WTC11 (cell line): Measurements from ENCODE around the gene HDAC10. TPM values are rescaled to one million over a fixed set of nuclear protein-coding genes. Genes with fewer than 3 reads are reported as not detected.

Experiments
- ATAC-seq: fragments of 200-7000 bp; cut with Tn5 transposase; 2 replicates; pipeline ENCODE4 v1.10.0; 2021; ENCODE audit warnings: mild to moderate bottlenecking, moderate library complexity
- CTCF ChIA-PET: fragments of 300-600 bp; sonication (Branson Sonifier 250); formaldehyde crosslinking; loops from one replicate; lab custom pipeline; 2021; ENCODE audit warnings: antibody characterized with exemption; lab: Charles Lee
- POLR2A ChIA-PET: fragments of 350-600 bp; sonication (Branson Sonifier 250); formaldehyde crosslinking; loops from one replicate; lab custom pipeline; 2021; ENCODE audit warnings: antibody characterized with exemption; lab: Charles Lee
- DNase-seq: peaks from one replicate; pipeline ENCODE4 v3.0.0; 2021; ENCODE audit warnings: low spot score
- H3K27ac Mint-ChIP-seq: 2 replicates; pipeline ENCODE4 v1.8.0; 2021; ENCODE audit warnings: mixed read lengths
- H3K27me3 Mint-ChIP-seq: 2 replicates; pipeline ENCODE4 v1.8.0; 2021; ENCODE audit warnings: low read depth, mild to moderate bottlenecking, moderate library complexity, mixed read lengths
- H3K36me3 Mint-ChIP-seq: 2 replicates; pipeline ENCODE4 v1.8.0; 2021; ENCODE audit warnings: mixed read lengths
- H3K4me1 Mint-ChIP-seq: 2 replicates; pipeline ENCODE4 v1.8.0; 2022; ENCODE audit warnings: mixed read lengths
- H3K4me3 Mint-ChIP-seq: 2 replicates; pipeline ENCODE4 v1.8.0; 2021; ENCODE audit warnings: mild to moderate bottlenecking, moderate library complexity, mixed read lengths
- H3K9me3 Mint-ChIP-seq: 2 replicates; pipeline ENCODE4 v1.8.0; 2021; ENCODE audit warnings: mixed read lengths
- AFF4 ChIP-seq: sonication (generic); formaldehyde crosslinking; IDR thresholded peaks from 2 replicates; pipeline ENCODE4 v1.8.1; 2023; ENCODE audit warnings: mild to moderate bottlenecking, missing genetic modification reagents, borderline replicate concordance
- ARID4B ChIP-seq: sonication (generic); formaldehyde crosslinking; IDR thresholded peaks from 2 replicates; pipeline ENCODE4 v1.8.0; 2023; ENCODE audit warnings: missing genetic modification reagents, mild to moderate bottlenecking, borderline replicate concordance
- CBFB ChIP-seq: sonication (generic); formaldehyde crosslinking; IDR thresholded peaks from 2 replicates; pipeline ENCODE4 v1.8.1; 2022; ENCODE audit warnings: mild to moderate bottlenecking, low read depth, missing genetic modification reagents
- CDX4 ChIP-seq: fragments of 250-450 bp; sonication (Bioruptor Pico); IDR thresholded peaks from 2 replicates; pipeline ENCODE4 v1.9.0; 2021; ENCODE audit warnings: moderate library complexity, mild to moderate bottlenecking, inconsistent platforms, borderline replicate concordance
- ELF4 ChIP-seq: sonication (generic); formaldehyde crosslinking; IDR thresholded peaks from 2 replicates; pipeline ENCODE4 v1.8.1; 2022; ENCODE audit warnings: low read depth, mild to moderate bottlenecking, moderate library complexity, missing genetic modification reagents
- ESRRA ChIP-seq: sonication (generic); formaldehyde crosslinking; IDR thresholded peaks from 2 replicates; pipeline ENCODE4 v1.8.1; 2022; ENCODE audit warnings: mild to moderate bottlenecking, missing genetic modification reagents, borderline replicate concordance
- ETV6 ChIP-seq: sonication (generic); formaldehyde crosslinking; IDR thresholded peaks from 2 replicates; pipeline ENCODE4 v1.8.1; 2022; ENCODE audit warnings: mild to moderate bottlenecking, missing genetic modification reagents
- FOXJ3 ChIP-seq: sonication (generic); formaldehyde crosslinking; IDR thresholded peaks from 2 replicates; pipeline ENCODE4 v1.9.0; 2021; ENCODE audit warnings: missing genetic modification reagents, mild to moderate bottlenecking, borderline replicate concordance
- MXD4 ChIP-seq: fragments of 250-450 bp; sonication (Bioruptor Pico); IDR thresholded peaks from 2 replicates; pipeline ENCODE4 v1.8.0; 2021; ENCODE audit warnings: mild to moderate bottlenecking, moderate library complexity, borderline replicate concordance
- PRDM15 ChIP-seq: sonication (generic); formaldehyde crosslinking; IDR thresholded peaks from 2 replicates; pipeline ENCODE4 v1.8.0; 2022; ENCODE audit warnings: missing genetic modification reagents
- RORB ChIP-seq: fragments of 250-450 bp; sonication (Bioruptor Pico); IDR thresholded peaks from 2 replicates; pipeline ENCODE4 v1.9.0; 2021; ENCODE audit warnings: mild to moderate bottlenecking
- SP1 ChIP-seq: sonication (generic); formaldehyde crosslinking; conservative IDR thresholded peaks from 2 replicates; pipeline ENCODE4 v1.8.1; 2022; ENCODE audit warnings: missing genetic modification reagents
- TP53 ChIP-seq: sonication (generic); formaldehyde crosslinking; IDR thresholded peaks from 2 replicates; pipeline ENCODE4 v1.8.1; 2023; ENCODE audit warnings: mild to moderate bottlenecking, missing genetic modification reagents
- ZBTB21 ChIP-seq: sonication (generic); formaldehyde crosslinking; IDR thresholded peaks from 2 replicates; pipeline ENCODE4 v1.8.1; 2023; ENCODE audit warnings: mild to moderate bottlenecking, missing genetic modification reagents, borderline replicate concordance
- ZNF121 ChIP-seq: sonication (generic); formaldehyde crosslinking; IDR thresholded peaks from 2 replicates; pipeline ENCODE4 v1.8.0; 2023; ENCODE audit warnings: missing genetic modification reagents
- total RNA-seq: library from RNA; stranded (reverse); gene quantifications from 3 replicates; pipeline ENCODE4 v1.2.3, GENCODE V29; 2021
- TF ChIP-seq, protein P1 (sequence below): sonication (generic); formaldehyde crosslinking; IDR thresholded peaks from 2 replicates; pipeline ENCODE4 v1.8.1; 2023; ENCODE audit warnings: mild to moderate bottlenecking, missing genetic modification reagents, moderate library complexity

Gene HDAC10
- total RNA-seq, 1 experiment from 2014 or later, result 40.9 TPM

DNA sequence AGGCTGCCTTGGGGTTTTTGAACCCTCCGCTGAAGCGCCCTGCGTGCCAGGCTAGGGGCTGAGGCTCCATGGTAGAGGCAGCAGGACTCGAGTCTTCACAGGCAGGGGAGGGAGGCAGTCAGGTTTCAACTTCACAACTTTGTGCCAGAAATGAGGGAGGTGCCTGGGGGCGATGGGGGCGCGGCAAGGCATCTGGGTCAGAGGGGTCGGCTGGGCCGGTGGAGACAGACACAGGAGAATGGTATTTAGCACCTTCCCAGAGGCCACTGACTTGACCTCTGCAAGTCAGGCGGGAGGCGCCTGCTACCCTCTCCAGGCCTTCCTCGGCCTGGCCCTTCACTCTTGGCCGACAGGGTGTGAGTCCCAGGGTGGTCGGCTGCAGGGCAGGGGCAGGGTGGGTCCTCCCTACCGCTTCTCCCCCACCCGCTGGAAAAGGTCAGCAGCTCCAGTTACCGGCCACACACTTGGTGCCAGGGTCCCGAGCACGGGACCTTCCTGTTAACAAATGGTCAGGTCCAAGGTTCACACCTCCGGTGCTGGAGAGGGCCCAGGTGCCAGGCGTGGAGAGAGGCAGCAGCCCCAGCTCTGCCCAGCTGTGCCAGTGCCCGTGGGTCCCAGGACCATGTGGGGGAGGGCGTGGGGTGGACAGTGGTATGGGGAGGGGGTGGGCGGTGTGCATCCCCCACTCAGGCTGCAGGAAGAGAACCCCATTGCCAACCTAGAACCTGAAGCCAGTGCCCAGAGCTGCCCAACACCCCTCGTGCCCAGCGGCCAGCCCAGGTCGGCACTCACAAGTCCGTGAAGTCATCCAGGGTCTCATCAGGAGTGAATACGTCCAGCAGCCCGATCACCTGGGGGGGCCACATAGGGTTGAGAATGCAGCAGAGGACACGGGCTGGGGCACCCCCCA, 6.6 kb upstream of the HDAC10 start (continued):
- TF ChIP-seq CBFB (CRISPR knock-in tag) (no peak), CDX4 (CRISPR knock-in tag) (no peak), ESRRA (no peak), ELF4 (CRISPR knock-in tag) (no peak), ZNF121 (no peak)

GRCh38 chr22:50257041-50257440, 6.0 kb upstream of the HDAC10 start:
- POLR2A ChIA-PET, result no interaction called here
- no peak overlapping the region for H3K4me3 Mint-ChIP-seq
- H3K36me3 Mint-ChIP-seq, result no peaks in the 10 kb centered on the region
- no peaks in the 10 kb centered on the region for H3K9me3 Mint-ChIP-seq
- H3K4me1 Mint-ChIP-seq, result peaks cover 1% of the 10 kb centered on the region
- no peak overlapping the region for H3K27ac Mint-ChIP-seq
- DNase-seq (no peak), ATAC-seq (no peak)
- peaks cover 4% of the 10 kb centered on the region for H3K27me3 Mint-ChIP-seq
- TF ChIP-seq CDX4 (CRISPR knock-in tag) (no peak), RORB (CRISPR knock-in tag) (no peak), PRDM15 (CRISPR knock-in tag) (no peak), ARID4B (no peak), TP53 (CRISPR knock-in tag) (no peak)
- CTCF ChIA-PET, result interaction anchor here (1.6 kb wide), 1 partner anchor 85 kb away, joined by 4 read pairs; no protein-coding TSS in a partner anchor

DNA sequence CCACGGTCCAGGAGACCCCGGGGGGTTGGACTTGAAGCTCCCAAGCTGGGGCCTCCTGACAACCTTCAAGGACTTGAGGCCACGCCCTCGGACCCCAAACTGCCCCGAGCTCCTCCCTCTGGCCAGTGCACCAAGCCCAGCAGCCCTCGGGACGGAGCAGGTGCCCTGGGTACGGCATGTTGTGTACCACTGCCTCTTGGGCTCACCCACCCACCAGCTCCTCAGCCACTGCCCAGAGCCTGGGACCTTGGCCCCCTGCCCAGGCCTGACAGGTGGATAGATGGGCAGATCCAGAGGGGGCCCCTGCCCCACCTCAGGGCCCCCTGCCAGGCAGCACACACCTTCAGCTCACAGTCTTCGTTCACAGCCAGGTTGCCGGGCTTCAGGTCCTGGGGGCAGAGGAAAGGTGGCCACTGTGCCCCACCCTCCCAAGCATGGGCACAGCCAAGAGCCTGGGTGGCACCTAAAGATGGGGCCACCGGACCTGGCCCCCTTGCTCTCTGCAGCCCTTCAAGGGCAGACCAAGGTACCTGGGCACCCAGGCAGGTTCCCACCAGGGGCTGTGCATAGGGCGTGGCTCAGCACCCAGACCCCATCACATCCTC, 5.3 kb upstream of the HDAC10 start:
- Mint-ChIP-seq H3K27ac (no peak overlapping the region), H3K27me3 (peaks cover 3% of the 10 kb centered on the region; the same call in 1 of the 2 replicates), H3K4me3 (no peak overlapping the region), H3K4me1 (no peaks in the 10 kb centered on the region), H3K9me3 (no peaks in the 10 kb centered on the region), H3K36me3 (no peaks in the 10 kb centered on the region)
- ChIA-PET POLR2A (no interaction called here), CTCF (interaction anchor here (1.2 to 1.6 kb wide), 2 partner anchors 16 to 86 kb away, joined by 3 to 4 read pairs; no protein-coding TSS in a partner anchor)
- no peak for ATAC-seq
- no peak for DNase-seq
- TF ChIP-seq SP1 (CRISPR knock-in tag) (no peak), ETV6 (CRISPR knock-in tag) (no peak), ZBTB21 (no peak), MXD4 (CRISPR knock-in tag) (no peak), FOXJ3 (CRISPR knock-in tag) (no peak), AFF4 (CRISPR knock-in tag) (no peak)
- TF ChIP-seq, protein P1, sequence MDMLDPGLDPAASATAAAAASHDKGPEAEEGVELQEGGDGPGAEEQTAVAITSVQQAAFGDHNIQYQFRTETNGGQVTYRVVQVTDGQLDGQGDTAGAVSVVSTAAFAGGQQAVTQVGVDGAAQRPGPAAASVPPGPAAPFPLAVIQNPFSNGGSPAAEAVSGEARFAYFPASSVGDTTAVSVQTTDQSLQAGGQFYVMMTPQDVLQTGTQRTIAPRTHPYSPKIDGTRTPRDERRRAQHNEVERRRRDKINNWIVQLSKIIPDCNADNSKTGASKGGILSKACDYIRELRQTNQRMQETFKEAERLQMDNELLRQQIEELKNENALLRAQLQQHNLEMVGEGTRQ (CRISPR knock-in tag), result no peak
